ENCODE data around the gene ZDHHC15.

DNA sequence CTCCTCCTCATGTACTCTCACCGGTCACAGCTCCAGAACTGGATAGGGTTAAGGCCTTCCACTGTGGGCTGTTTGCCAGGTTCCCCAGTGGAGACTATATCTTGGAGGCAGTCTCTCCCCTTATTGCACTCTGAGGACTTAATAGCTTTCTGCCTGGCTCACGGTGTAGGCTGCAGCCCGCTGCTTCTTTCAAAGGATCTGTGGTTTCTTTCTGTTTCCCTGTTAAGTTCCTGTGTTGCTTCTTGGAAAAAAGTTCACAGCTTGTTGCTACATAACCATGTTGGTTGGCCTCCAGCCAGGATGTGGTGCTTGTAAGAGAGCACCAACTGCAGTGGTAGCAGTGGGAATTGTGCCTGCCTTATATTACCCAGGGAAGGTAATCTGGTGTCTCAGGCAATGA lies 24.9 kb upstream of the ZDHHC15 start:
- TF ChIP-seq, protein P1, sequence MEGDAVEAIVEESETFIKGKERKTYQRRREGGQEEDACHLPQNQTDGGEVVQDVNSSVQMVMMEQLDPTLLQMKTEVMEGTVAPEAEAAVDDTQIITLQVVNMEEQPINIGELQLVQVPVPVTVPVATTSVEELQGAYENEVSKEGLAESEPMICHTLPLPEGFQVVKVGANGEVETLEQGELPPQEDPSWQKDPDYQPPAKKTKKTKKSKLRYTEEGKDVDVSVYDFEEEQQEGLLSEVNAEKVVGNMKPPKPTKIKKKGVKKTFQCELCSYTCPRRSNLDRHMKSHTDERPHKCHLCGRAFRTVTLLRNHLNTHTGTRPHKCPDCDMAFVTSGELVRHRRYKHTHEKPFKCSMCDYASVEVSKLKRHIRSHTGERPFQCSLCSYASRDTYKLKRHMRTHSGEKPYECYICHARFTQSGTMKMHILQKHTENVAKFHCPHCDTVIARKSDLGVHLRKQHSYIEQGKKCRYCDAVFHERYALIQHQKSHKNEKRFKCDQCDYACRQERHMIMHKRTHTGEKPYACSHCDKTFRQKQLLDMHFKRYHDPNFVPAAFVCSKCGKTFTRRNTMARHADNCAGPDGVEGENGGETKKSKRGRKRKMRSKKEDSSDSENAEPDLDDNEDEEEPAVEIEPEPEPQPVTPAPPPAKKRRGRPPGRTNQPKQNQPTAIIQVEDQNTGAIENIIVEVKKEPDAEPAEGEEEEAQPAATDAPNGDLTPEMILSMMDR (IDR thresholded peaks at IDR 0.05; ENCODE audit: low read depth, low read length, missing input control) = no peak
- TF ChIP-seq, protein P2, sequence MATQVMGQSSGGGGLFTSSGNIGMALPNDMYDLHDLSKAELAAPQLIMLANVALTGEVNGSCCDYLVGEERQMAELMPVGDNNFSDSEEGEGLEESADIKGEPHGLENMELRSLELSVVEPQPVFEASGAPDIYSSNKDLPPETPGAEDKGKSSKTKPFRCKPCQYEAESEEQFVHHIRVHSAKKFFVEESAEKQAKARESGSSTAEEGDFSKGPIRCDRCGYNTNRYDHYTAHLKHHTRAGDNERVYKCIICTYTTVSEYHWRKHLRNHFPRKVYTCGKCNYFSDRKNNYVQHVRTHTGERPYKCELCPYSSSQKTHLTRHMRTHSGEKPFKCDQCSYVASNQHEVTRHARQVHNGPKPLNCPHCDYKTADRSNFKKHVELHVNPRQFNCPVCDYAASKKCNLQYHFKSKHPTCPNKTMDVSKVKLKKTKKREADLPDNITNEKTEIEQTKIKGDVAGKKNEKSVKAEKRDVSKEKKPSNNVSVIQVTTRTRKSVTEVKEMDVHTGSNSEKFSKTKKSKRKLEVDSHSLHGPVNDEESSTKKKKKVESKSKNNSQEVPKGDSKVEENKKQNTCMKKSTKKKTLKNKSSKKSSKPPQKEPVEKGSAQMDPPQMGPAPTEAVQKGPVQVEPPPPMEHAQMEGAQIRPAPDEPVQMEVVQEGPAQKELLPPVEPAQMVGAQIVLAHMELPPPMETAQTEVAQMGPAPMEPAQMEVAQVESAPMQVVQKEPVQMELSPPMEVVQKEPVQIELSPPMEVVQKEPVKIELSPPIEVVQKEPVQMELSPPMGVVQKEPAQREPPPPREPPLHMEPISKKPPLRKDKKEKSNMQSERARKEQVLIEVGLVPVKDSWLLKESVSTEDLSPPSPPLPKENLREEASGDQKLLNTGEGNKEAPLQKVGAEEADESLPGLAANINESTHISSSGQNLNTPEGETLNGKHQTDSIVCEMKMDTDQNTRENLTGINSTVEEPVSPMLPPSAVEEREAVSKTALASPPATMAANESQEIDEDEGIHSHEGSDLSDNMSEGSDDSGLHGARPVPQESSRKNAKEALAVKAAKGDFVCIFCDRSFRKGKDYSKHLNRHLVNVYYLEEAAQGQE (IDR thresholded peaks at IDR 0.05) = no peak

Measured in liver (tissue), 2 donors.